Lung (tissue), 12 donors: ENCODE data around the gene NUDT22. TPM values are rescaled to one million over a fixed set of nuclear protein-coding genes. Genes with fewer than 3 reads are reported as not detected.

Experiments used
- ATAC-seq: fragments of 200-7000 bp; cut with Tn5 transposase; one replicate; pipeline ENCODE4 v1.9.1; 2020; ENCODE audit warnings: moderate number of reproducible peaks; ENCODE audit not compliant: insufficient read depth, low FRiP score
- DNase-seq, 3 donors: peaks; one replicate each; pipeline ENCODE4 v3.0.0-alpha.2; 2013 to 2017
- H3K27ac ChIP-seq, 2 donors: one replicate each; pipeline ENCODE4 v1.5.1; 2013; ENCODE audit warnings: mild to moderate bottlenecking in 2 of 2, moderate library complexity in 2 of 2, control low read depth in 1 of 2, inconsistent platforms in 1 of 2, low read depth in 1 of 2, low read length in 1 of 2
- H3K27me3 ChIP-seq, 3 donors: one replicate each; pipeline ENCODE4 v1.5.1; 2013; ENCODE audit warnings: low read length in 2 of 3; ENCODE audit not compliant: control insufficient read depth in 3 of 3, insufficient read depth in 3 of 3
- H3K36me3 ChIP-seq, 4 donors: one replicate each; pipeline ENCODE4 v1.5.1; 2013; ENCODE audit warnings: low read length in 4 of 4, mild to moderate bottlenecking in 1 of 4, moderate library complexity in 1 of 4; ENCODE audit not compliant: control insufficient read depth in 4 of 4, insufficient read depth in 4 of 4
- H3K4me1 ChIP-seq, 5 donors: one replicate each; pipeline ENCODE4 v1.5.1; 2013; ENCODE audit warnings: low read length in 5 of 5, mild to moderate bottlenecking in 2 of 5, moderate library complexity in 1 of 5; ENCODE audit not compliant: control insufficient read depth in 5 of 5, insufficient read depth in 5 of 5
- H3K4me3 ChIP-seq: one replicate; pipeline ENCODE4 v1.5.1; 2013; ENCODE audit warnings: mild to moderate bottlenecking, control low read depth, moderate library complexity
- H3K9ac ChIP-seq, 2 donors: one replicate each; pipeline ENCODE4 v1.5.1; 2013; ENCODE audit warnings: low read length in 2 of 2, control low read depth in 1 of 2; ENCODE audit not compliant: insufficient read depth in 1 of 2
- H3K9me3 ChIP-seq, 4 donors: one replicate each; pipeline ENCODE4 v1.5.1; 2013; ENCODE audit warnings: low read length in 3 of 4, mild to moderate bottlenecking in 1 of 4, moderate library complexity in 1 of 4; ENCODE audit not compliant: control insufficient read depth in 4 of 4, insufficient read depth in 3 of 4
- CTCF ChIP-seq: IDR thresholded peaks from 2 replicates; pipeline ENCODE4 v1.5.1; 2012; ENCODE audit warnings: mild to moderate bottlenecking; ENCODE audit errors: control extremely low read depth, extremely low read depth
- WGBS, 2 donors: extraction: QIAGEN DNeasy Blood & Tissue Kit; methylation state at CpG; one replicate each; pipeline ENCODE4 v1.1.7; 2013; 5-methylcytosine and 5-hydroxymethylcytosine counted together
- polyA plus RNA-seq, 2 donors: library from polyadenylated mRNA; stranded (reverse); fragments of 200-250 nt; gene quantifications; one replicate each; pipeline ENCODE4 v1.2.1, GENCODE V29; 2013
- total RNA-seq, 2 donors: library from RNA; depleted of rRNA in 1 of 2; stranded (reverse); fragments of >200 nt in 1 of 2; gene quantifications; one replicate each; pipeline ENCODE4 v1.2.1, GENCODE V29; 2014 to 2021
- donor health status: control.
- donor health status: control.
- donor health status: Bipolar disorder and iron deficiency.
- donor health status: healthy.
- donor health status: DM: yes; HTN: yes; CAD: no.

The NUDT22 gene
- total and polyA plus RNA-seq, 4 donors: 23.7 to 90.2 (median 64.9) TPM

- DNase-seq (no peak), ATAC-seq (no peak)
- Histone ChIP-seq H3K27ac (no peak overlapping the region), H3K9me3 (no peaks in the 10 kb centered on the region), H3K4me3 (no peak overlapping the region), H3K36me3 (peaks cover 2 to 81% (median 16%) of the 10 kb centered on the region in 4 donors), H3K9ac (no peak overlapping the region), H3K27me3 (no peaks in the 10 kb centered on the region), H3K4me1 (no peaks in the 10 kb centered on the region)
- WGBS, 2 donors: 83 to 93% methylated on average over 4 of the region's 4 CpGs
- TF ChIP-seq CTCF: no peak
Observed at GRCh38 chr11:64259533-64260067, 33.5 kb downstream of the NUDT22 start.

- H3K36me3 ChIP-seq: peaks cover 2 to 78% (median 14%) of the 10 kb centered on the region in 4 donors
- H3K9me3 ChIP-seq: no peaks in the 10 kb centered on the region
- H3K4me3 ChIP-seq: no peak overlapping the region
- no peaks in the 10 kb centered on the region for H3K27me3 ChIP-seq
- no peak overlapping the region for H3K27ac ChIP-seq
- DNase-seq: no peak
- 94 to 96% methylated on average over 6 of the region's 6 CpGs for WGBS, 2 donors
- TF ChIP-seq CTCF: no peak
- H3K4me1 ChIP-seq: no peaks in the 10 kb centered on the region
- H3K9ac ChIP-seq: no peak overlapping the region
- ATAC-seq: no peak
Observed at GRCh38 chr11:64260147-64260708, 34.2 kb downstream of the NUDT22 start.

GRCh38 chr11:64261556-64262080 lies 35.5 kb downstream of the NUDT22 start:
- no peak for TF ChIP-seq CTCF
- no peak for ATAC-seq
- 94 to 97% methylated on average over 18 of the region's 18 CpGs for WGBS, 2 donors
- no peak overlapping the region for H3K4me3 ChIP-seq
- no peaks in the 10 kb centered on the region for H3K27me3 ChIP-seq
- DNase-seq: no peak
- H3K4me1 ChIP-seq: no peaks in the 10 kb centered on the region
- H3K9ac ChIP-seq: no peak overlapping the region
- H3K36me3 ChIP-seq: peaks cover 2 to 79% (median 23%) of the 10 kb centered on the region in 4 donors
- H3K9me3 ChIP-seq: no peaks in the 10 kb centered on the region
- H3K27ac ChIP-seq: no peak overlapping the region
